Body of pancreas (tissue), 4 donors: ENCODE measurements around the gene KRTAP10-2. TPM values are rescaled to one million over a fixed set of nuclear protein-coding genes. Genes with fewer than 3 reads are reported as not detected.
"Not testable (repeated sequence)": the region's sequence is repeated elsewhere in the genome, so short reads cannot be mapped to it uniquely, and the experiment has no call there.

ENCODE experiments used
- ATAC-seq: fragments of 150-250 bp; one replicate; pipeline ENCODE4 v1.9.1; 2016
- DNase-seq, 4 donors: peaks; one replicate each; pipeline ENCODE4 v3.0.0-alpha.2; 2019
- H3K27ac ChIP-seq, 4 donors: fragments of 200-600 bp; sonication (generic); 1 replicate in 3 of 4; 2 replicates in 1 of 4; pipeline versions ENCODE4 v1.5.1 to v1.6.1; 2016 to 2019; ENCODE audit warnings: mild to moderate bottlenecking in 1 of 4, mixed read lengths in 1 of 4, moderate library complexity in 1 of 4
- H3K27me3 ChIP-seq, 2 donors: fragments of 200-600 bp; sonication (generic); one replicate each; pipeline ENCODE4 v1.6.0; 2016; ENCODE audit warnings: mild to moderate bottlenecking in 1 of 2
- H3K36me3 ChIP-seq, 2 donors: fragments of 200-600 bp; sonication (generic); replicated peaks in 1 of 2; 2 replicates each; pipeline ENCODE4 v1.5.1; 2016; ENCODE audit warnings: low read depth in 2 of 2; ENCODE audit not compliant: insufficient read depth in 1 of 2
- H3K4me1 ChIP-seq: fragments of 200-600 bp; sonication (generic); one replicate; pipeline ENCODE4 v1.6.0; 2016
- H3K4me3 ChIP-seq, 2 donors: fragments of 200-600 bp; sonication (generic); 1 replicate in 1 of 2; 2 replicates in 1 of 2; pipeline ENCODE4 v1.5.1; 2016 to 2019
- H3K9me3 ChIP-seq, 3 donors: fragments of 200-600 bp; sonication (generic); 1 replicate in 2 of 3; 2 replicates in 1 of 3; pipeline ENCODE4 v1.5.1; 2016
- CTCF ChIP-seq, 7 experiments: fragments of 450-650 bp in 4 of 7; fragments of 200-600 bp in 3 of 7; sonication (generic) in 3 of 7; IDR thresholded peaks; one replicate each; pipeline ENCODE4 v1.5.1; 2016 to 2019; ENCODE audit warnings: antibody characterized with exemption in 7 of 7
- POLR2A ChIP-seq, 3 donors: fragments of 450-650 bp; IDR thresholded peaks; one replicate each; pipeline ENCODE4 v1.6.1; 2016; ENCODE audit warnings: antibody characterized with exemption in 3 of 3, mild to moderate bottlenecking in 2 of 3
- WGBS, 2 donors: methylation state at CpG; one replicate each; pipeline ENCODE4 v1.1.5; 2017; 5-methylcytosine and 5-hydroxymethylcytosine counted together
- intact Hi-C: fragments of 100-400 bp; cut with DNase I; formaldehyde crosslinking; loops from one replicate; pipeline ENCODE4 v1.15.1; 2023
- total RNA-seq, 2 donors: library from RNA; depleted of rRNA; stranded (reverse); fragments of >200 nt; gene quantifications; one replicate each; pipeline ENCODE4 v1.1.0, GENCODE V29; 2016

KRTAP10-2 gene
- total RNA-seq, 2 donors from 2014 or later, result not detected

DNA sequence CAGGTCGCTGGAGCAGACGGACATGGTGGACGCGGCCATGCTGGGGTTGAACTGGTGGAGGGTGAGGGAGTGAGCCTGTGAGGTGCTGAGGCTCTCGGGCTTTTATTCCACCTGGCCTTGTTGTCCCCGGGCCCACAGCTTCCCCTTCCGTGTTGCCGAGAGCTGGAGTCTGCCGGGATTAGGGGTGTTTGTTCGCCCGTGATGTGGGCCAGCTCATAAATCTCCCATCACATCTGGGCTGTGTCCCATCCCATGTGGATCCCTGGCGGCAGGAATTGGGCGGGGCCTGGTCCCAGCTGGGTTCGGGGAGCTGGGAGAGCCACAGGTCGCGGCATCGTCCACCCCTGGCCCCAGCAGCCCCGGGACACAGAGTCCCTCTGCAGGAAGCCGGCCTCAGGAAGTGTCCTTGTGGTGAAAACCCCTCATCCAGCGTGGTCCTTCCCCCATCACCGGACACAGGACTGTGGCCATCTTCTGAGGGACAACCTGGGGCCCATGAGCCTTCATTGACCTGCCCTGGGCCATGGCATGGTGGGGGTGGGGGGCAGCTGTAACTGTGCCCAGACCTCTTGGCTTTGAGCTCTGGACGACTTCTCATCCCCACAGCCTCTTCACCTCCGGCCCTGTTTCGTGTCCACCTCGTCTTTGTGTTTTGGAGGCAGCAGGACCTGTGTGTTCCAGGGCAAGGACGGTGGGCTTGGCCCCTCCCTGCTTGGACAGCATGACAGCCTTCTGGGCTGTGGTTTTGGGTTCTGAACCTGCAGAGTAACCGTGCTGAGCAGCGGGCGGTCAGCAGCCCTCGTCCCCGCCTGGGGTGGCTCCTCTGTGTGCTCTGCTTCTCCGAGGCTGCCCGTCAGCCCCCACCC is 41.4 kb upstream of the KRTAP10-2 start, which contains the start of gene KRTAP10-6:
TSS of gene KRTAP10-6 (minus strand) at position 60 of the 866 bp plus-strand sequence. CDS start at position 39, 21 bp downstream.
- no peak within 1 kb of the TSS for H3K4me3 ChIP-seq
- H3K27me3 ChIP-seq, result no peaks in the 10 kb centered on the region
- ATAC-seq (no peak), DNase-seq (no peak)
- intact Hi-C loops, result no loop called here
- H3K36me3 ChIP-seq, result no peaks in the 10 kb centered on the region
- no peaks in the 10 kb centered on the region for H3K4me1 ChIP-seq
- no peaks in the 10 kb centered on the region for H3K9me3 ChIP-seq
- TF ChIP-seq POLR2A (IDR thresholded peaks at IDR 0.05) (no peak), CTCF (IDR thresholded peaks at IDR 0.05) (no peak)
- WGBS, 2 donors, result 50 to 52% methylated on average over 8 to 32 of the region's 33 CpGs
- H3K27ac ChIP-seq, result no peak within 1 kb of the TSS

GRCh38 chr21:44591801-44592130 is 40.5 kb upstream of the KRTAP10-2 start:
- H3K36me3 ChIP-seq, H3K27ac ChIP-seq, H3K27me3 ChIP-seq, intact Hi-C loops, DNase-seq, H3K4me3 ChIP-seq, H3K4me1 ChIP-seq, ATAC-seq, H3K9me3 ChIP-seq: not testable (repeated sequence)
- 33% methylated on average over 4 of the region's 4 CpGs; no CpG with 5 or more reads in 1 of the 2 donors for WGBS, 2 donors

DNA sequence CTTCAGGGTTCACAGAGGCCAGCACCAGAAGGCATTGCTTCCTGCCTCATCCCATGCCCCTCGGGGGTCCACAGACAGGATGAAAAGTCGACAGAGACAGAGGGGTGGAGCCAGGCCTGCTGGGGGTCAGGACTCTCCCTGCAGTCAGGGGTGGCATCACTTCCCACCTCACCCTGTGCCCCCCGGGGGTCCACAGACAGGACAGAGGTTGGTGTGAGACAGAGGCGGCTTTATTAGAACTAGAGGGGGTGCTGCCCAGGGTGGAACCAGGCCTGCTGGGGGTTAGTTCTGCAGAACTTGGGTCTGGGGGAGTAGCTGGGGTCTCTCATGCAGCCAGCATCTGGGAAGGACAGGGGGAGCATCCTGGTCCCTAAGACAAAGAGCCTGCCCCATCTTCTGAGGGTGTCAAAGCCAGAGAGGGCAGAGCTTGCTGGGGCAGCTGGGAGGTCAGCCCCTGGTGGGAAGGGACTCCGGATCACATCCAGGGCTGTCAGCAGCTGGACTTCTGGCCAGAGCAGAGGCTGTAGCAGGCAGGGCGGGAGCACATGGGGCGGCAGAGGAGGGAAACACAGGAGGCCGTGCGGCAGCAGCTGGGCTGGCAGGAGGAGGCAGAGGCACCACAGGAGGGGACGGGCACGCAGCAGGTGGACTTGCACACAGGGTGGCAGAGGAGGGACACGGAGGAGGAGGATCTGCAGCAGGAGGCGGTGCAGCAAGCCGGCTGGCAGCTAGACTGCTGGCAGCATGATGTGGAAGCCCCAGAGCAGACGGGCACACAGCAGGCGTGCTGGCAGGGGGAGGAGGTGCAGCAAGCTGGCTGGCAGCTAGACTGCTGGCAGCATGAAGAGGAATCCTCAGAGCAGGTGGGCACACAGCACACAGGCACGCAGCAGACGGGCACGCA is 39.8 kb upstream of the KRTAP10-2 start:
- H3K27me3 ChIP-seq, H3K36me3 ChIP-seq, ATAC-seq, H3K4me3 ChIP-seq, H3K4me1 ChIP-seq, H3K9me3 ChIP-seq, intact Hi-C loops, DNase-seq, H3K27ac ChIP-seq: not testable (repeated sequence)
- 49 to 59% methylated on average over 18 to 19 of the region's 19 CpGs for WGBS, 2 donors

DNA sequence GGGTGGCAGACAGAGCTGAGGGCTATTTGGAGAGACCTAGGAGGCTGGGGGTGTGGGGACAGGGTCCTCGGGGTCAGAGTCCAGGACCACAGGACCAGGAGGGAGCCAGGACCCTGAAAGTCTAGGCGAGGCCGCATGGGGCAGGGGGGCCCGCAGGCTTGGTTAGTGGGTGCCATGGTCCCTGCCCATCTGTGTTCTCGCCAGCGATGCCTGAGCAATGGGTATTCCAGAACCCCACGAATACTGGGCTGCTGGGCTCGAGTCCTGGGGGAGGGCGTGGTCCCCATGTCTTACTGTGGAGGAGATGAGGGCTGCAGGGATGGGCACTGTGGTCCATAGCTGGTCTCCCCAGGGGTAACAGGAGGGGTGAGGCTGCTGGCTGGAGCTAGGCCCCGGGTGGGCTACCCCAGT is 39.0 kb upstream of the KRTAP10-2 start:
- H3K9me3 ChIP-seq, result no peaks in the 10 kb centered on the region
- H3K4me3 ChIP-seq, result no peak overlapping the region
- H3K36me3 ChIP-seq, result no peaks in the 10 kb centered on the region
- WGBS, 2 donors, result 59 to 65% methylated on average over 7 to 10 of the region's 10 CpGs
- no peak for DNase-seq
- intact Hi-C loops, result no loop called here
- H3K27ac ChIP-seq, result no peak overlapping the region
- no peaks in the 10 kb centered on the region for H3K4me1 ChIP-seq
- H3K27me3 ChIP-seq, result no peaks in the 10 kb centered on the region
- TF ChIP-seq POLR2A (IDR thresholded peaks at IDR 0.05) (no peak), CTCF (IDR thresholded peaks at IDR 0.05) (no peak)
- no peak for ATAC-seq

DNA sequence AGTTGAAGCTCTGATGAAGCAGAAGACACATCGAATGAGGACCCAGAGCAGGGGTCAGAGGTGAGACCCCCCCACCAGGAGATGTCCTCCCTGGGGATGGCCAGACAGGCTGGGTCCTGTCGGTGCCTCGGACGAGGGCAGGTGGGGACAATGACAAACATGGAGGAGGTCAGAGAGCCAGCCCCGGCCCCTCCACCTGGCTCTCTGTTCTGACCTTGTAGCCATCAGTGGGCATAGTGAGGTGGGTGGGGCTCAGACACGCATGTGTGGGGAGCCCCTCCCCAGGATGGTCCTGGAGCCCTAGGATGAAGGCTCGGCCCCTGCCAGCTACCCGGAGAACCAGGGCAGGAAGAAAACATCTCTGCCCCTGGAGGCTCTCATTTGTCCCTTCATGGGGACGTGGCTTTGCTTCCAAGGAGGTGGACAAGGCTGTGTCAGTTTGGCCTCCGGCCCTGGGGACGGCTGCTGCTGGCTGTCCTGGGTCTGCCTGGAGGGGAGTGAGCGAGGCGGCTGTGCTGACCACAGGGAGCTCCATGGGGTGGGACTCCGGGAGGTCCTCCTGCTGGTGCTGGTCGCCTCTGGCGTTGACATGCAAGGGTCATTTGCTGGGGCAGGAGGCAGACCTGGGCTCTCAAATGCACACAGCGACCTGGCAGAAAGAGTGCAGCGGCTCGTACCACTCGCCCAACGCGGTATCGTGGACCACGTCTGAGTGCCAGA is 38.4 kb upstream of the KRTAP10-2 start:
- H3K4me1 ChIP-seq, result no peaks in the 10 kb centered on the region
- ATAC-seq (no peak), DNase-seq (no peak)
- WGBS, 2 donors, result 60 to 63% methylated on average over 11 to 24 of the region's 24 CpGs
- no peaks in the 10 kb centered on the region for H3K9me3 ChIP-seq
- no peak overlapping the region for H3K27ac ChIP-seq
- H3K36me3 ChIP-seq, result no peaks in the 10 kb centered on the region
- intact Hi-C loops, result no loop called here
- TF ChIP-seq CTCF (IDR thresholded peaks at IDR 0.05) (no peak), POLR2A (IDR thresholded peaks at IDR 0.05) (no peak)
- H3K4me3 ChIP-seq, result no peak overlapping the region
- no peaks in the 10 kb centered on the region for H3K27me3 ChIP-seq
